Endometrial microvascular endothelial cells (primary cell): ENCODE measurements around the gene SSX4. TPM values are rescaled to one million over a fixed set of nuclear protein-coding genes. Genes with fewer than 3 reads are reported as not detected.
"Not testable (repeated sequence)": the region's sequence is repeated elsewhere in the genome, so short reads cannot be mapped to it uniquely, and the experiment has no call there.

Experiments used
- in situ Hi-C: cut with HindIII; loops from 2 replicates; pipeline ENCODE4 v1.10.0; 2017; ENCODE audit warnings: low sequenced_read_pairs, low pct_unique_long_range_greater_than_20kb; ENCODE audit errors: inconsistent ontology term
- total RNA-seq: library from RNA; depleted of rRNA; stranded (reverse); fragments of >200 nt; gene quantifications from one replicate; pipeline ENCODE4 v1.2.3, GENCODE V29; 2015; ENCODE audit errors: inconsistent ontology term

SSX4 gene, protein sequence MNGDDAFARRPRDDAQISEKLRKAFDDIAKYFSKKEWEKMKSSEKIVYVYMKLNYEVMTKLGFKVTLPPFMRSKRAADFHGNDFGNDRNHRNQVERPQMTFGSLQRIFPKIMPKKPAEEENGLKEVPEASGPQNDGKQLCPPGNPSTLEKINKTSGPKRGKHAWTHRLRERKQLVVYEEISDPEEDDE
- total RNA-seq: not detected

DNA sequence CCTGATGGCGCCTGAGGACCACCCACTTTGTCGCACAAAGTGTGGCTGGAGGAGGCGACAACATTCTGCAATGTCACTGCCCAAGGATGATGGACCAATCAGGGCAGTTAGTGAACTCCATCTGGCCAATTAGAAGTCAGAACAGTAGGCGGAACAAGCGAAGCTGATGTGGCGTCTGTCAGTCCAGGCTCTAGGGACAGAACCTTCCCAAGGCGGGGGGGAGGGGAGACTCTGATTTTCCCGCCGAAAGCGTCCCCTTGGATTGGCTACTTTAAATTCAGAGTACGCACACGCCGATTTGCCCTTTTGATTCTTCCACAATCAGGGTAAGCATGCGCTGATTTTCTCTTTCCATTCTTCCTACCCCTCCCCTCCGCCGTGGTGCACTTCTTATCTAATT, at the start of gene SSX4:
Gene SSX4 (plus strand): TSS at position 301 of the 400 bp plus-strand sequence. CDS start 515 bp downstream, outside the sequence.
- in situ Hi-C loops: not testable (repeated sequence)

DNA sequence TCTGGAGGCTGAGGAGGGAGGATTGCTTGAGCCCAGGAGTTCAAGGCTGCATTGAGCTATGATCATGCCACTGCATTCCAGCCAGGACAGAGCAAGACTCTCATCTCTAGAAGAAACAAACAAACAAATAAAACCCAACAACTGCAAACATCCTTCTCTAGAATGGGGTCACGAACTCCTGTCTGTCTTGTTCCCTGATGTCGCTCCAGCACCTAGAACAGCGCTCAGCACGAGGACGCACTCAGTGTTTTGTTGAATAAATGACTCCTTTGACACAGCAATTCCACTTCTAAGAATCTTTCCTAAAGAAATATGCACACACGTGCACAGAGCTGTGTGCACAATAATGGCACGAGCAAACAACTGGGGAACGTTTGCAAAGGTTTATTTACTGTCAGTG, 37.3 kb upstream of the SSX4 start:
- in situ Hi-C loops: not testable (repeated sequence)

DNA sequence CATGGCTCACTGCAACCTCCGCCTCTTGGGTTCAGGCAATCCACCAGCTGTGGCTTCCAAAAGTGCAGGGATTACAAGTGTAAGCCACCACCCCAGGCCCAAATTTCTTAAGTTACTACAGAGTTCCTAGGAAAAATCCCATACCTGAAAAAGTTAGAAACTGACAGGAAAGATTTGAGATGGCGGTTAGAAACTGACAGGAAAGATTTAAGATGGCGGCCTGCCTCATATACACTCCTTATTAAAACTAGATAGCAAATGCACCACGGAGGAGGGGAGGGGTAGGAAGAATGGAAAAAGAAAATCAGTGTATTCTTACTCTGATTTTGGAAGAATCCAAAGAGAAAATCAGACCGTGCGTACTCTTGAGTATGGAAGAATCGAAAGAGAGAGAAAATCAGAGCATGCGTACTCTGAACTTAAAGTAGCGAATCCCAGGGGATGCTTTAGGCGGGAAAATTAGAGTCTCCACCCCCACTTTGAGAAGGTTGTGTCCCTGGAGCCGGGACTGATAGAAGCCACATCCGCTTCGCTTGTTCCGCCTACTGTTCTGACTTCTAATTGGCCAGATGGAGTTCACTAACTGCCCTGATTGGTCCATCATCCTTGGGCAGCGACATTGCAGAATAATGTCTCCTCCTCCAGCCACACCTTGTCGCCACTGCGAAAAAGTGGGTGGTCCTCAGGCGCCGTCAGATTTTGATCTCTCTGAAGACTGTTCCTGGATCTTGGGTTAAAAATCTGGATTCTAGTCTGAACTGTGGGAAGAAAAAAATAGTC, 26.8 kb upstream of the SSX4 start, which contains the start of gene SSX3:
Gene SSX3 (minus strand): TSS at position 389 of the 780 bp plus-strand sequence. CDS start 1,454 bp downstream, outside the sequence.
- in situ Hi-C loops: not testable (repeated sequence)

DNA sequence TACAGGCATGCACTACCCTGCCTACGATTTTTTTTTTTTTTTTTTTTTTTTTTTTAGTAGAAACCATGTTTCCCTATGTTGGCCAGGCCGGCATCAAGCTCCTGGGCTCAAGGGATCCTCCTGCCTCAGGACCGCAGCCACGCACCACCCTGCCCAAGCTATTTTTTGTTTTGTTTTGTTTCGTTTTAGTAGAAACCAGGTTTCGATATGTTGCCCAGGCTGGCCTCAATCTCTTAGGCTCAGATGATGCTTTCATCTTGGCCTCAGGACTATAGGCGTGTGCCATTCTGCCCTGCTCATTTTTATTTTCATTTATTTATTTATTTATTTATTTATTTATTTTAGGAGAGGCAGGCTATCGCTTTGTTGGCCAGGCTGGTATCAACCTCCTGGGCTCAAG, 25.7 kb upstream of the SSX4 start:
- in situ Hi-C loops: no loop called here

DNA sequence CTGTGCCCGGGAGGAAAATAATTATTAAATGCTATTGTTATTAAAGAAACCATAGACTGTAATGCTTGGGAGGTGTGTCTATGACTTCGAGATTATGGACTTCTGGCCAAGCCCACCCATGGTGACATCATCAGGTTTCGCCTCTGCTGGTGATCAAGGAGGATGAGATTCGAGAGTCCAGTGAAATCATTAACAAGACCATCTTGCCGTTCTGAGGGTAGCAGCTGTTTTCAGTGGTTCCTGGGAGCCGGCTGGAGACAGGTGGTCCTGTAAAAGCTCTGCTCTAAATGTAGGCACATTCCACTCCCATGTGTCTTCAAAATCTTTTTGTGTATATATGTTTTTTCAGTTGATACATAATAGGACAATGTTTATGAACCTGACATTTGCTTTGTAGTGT, 24.1 kb upstream of the SSX4 start:
- in situ Hi-C loops: not testable (repeated sequence)

DNA sequence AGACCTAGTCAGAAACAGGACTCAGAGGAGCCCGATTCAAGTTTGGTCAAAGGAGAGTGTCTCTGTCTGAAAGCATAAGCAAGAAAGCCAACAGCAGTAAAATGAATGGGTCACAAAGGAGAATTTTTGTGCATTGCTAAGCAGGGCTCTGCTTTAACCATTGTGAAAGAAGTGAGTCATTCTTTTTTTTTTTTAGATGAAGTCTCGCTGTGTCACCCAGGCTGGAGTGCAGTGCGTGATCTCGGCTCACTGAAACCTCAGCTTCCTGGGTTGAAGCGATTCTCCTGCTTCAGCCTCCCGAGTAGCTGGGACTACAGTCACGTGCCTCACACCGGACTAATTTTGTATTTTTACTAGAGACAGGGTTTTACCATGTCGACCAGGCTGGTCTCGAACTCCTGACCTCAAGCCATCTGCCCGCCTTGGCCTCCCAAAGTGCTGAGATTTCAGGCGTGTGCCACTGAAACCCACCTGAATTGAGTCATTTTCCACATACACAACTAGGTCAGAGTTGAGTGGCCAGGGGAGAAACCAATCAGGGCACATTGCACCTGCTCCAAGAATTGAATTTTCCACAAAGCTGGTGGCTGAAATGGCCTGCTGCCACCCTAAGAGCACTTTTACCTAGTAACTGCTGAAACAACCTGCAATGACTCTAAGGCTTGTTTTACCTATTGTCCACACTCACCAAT, 15.5 kb upstream of the SSX4 start:
- in situ Hi-C loops: not testable (repeated sequence)

DNA sequence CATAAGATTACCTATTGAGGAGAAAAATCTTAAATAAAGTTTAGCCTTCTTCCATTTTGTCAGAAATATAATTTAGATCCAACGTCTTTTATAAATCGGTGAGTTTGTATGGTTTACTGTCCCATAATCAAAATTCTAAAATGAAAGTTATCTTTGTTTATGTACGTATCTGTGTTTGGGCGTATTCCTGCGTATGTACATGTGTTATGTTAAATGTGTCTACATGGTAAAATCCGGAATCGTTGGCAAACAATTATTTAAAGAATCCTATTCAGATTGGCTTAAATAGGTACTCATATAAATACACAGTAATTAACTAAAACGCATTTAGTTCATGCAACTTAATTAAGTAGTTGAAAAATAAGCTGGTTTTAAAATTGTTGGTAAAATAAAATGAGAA, 12.9 kb upstream of the SSX4 start:
- in situ Hi-C loops: not testable (repeated sequence)

DNA sequence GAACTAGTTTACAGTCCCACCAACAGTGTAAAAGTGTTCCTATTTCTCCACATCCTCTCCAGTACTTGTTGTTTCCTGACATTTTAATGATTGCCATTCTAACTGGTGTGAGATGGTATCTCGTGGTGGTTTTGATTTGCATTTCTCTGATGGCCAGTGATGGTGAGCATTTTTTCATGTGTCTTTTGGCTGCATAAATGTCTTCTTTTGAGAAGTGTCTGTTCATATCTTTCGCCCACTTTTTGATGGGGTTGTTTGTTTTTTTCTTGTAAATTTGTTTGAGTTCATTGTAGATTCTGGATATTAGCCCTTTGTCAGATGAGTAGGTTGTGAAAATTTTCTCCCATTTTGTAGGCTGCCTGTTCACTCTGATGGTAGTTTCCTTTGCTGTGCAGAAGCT, 13.6 kb downstream of the SSX4 start:
- in situ Hi-C loops: not testable (repeated sequence)

DNA sequence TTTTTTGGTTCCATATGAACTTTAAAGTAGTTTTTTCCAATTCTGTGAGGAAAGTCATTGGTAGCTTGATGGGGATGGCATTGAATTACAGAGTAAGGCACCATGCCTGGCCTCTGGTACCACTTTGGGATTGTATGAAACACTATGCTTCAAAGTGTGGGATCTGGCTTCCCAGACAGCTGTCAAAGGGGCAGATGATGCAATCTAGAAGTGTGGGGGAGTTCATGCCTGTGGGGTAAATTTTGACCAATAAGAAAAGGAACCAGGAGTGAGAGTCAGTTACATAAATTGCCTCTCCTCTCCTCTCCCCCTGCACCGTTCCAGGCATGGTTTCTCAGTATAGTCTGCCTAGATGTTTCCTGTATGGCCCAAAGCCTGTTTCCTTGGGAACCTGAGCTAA, 14.5 kb downstream of the SSX4 start:
- in situ Hi-C loops: not testable (repeated sequence)

DNA sequence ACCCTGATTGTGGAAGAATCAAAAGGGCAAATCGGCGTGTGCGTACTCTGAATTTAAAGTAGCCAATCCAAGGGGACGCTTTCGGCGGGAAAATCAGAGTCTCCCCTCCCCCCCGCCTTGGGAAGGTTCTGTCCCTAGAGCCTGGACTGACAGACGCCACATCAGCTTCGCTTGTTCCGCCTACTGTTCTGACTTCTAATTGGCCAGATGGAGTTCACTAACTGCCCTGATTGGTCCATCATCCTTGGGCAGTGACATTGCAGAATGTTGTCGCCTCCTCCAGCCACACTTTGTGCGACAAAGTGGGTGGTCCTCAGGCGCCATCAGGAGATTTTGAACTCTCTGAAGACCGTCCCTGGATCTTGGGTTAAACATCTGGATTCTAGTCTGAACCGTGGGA, 28.5 kb downstream of the SSX4 start, which contains the start of gene SSX4B:
Gene SSX4B (minus strand): TSS at position 101 of the 400 bp plus-strand sequence. CDS start 588 bp downstream, outside the sequence.
- in situ Hi-C loops: not testable (repeated sequence)

DNA sequence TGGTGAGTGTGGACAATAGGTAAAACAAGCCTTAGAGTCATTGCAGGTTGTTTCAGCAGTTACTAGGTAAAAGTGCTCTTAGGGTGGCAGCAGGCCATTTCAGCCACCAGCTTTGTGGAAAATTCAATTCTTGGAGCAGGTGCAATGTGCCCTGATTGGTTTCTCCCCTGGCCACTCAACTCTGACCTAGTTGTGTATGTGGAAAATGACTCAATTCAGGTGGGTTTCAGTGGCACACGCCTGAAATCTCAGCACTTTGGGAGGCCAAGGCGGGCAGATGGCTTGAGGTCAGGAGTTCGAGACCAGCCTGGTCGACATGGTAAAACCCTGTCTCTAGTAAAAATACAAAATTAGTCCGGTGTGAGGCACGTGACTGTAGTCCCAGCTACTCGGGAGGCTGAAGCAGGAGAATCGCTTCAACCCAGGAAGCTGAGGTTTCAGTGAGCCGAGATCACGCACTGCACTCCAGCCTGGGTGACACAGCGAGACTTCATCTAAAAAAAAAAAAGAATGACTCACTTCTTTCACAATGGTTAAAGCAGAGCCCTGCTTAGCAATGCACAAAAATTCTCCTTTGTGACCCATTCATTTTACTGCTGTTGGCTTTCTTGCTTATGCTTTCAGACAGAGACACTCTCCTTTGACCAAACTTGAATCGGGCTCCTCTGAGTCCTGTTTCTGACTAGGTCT, 43.8 kb downstream of the SSX4 start:
- in situ Hi-C loops: not testable (repeated sequence)

DNA sequence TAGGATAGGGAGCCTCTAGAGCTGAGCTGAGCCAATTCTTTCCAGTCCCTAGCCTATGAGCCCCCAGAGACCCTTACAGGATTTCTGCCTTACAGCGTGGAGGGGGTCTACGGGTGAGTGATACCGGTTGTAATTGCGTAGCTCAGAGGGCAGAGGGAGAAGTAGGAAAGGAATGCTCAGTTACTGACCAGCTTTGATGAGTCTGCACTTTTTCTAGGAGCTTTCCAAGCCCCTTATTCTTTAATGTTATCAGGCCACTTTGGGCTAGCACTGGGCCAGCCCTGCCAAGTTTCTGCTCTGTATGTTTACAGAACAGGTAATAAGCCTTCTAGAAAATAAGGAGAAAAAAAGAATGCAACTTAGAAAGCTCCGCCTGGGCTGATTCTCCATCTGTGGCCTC, 46.3 kb downstream of the SSX4 start:
- in situ Hi-C loops: not testable (repeated sequence)

DNA sequence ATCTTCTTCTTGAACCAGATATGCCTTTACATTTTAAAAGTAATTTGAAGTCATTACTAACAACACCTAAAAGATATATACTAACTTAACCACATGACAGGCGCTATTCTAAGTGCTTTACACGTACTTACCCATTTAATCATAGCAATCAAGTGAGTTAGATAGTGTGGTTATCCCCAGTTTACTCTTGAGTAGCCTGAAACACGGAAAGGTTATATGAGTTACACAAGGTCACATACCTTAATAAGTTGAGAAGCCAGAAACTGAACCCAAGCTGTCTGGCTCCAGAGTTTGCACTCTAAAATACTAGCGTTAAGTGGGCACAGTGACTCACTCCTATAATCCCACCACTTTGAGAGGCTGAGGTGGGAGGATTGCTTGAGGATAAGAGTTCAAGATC, 46.8 kb downstream of the SSX4 start:
- in situ Hi-C loops: not testable (repeated sequence)

DNA sequence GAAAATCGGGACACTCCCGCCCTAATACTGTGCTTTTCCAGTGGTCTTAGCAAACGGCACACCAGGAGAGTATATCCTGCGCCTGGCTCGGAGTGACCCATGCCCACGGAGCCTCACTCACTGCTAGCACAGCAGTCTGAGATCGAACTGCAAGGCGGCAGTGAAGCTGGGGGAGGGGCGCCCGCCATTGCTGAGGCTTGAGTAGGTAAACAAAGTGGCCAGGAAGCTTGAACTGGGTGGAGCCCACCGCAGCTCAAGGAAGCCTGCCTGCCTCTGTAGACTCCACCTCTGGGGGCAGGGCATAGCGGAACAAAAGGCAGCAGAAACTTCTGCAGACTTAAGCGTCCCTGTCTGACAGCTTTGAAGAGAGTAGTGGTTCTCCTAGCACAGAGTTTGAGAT, 50.4 kb downstream of the SSX4 start:
- in situ Hi-C loops: not testable (repeated sequence)

Other genes with a start within 250 kb of the SSX4 start
- gene SSX5, start 186.7 kb upstream of the SSX4 start, total RNA-seq: not detected
- gene SSX1, start 128.1 kb upstream of the SSX4 start, total RNA-seq: not detected
- not detected for gene SSX3, start 26.8 kb upstream of the SSX4 start, total RNA-seq
- not detected for gene SSX4B, start 28.4 kb downstream of the SSX4 start, total RNA-seq
- gene SLC38A5, start 86.7 kb downstream of the SSX4 start, total RNA-seq: 39.5 TPM
- 93.7 TPM for gene FTSJ1, start 92.7 kb downstream of the SSX4 start, total RNA-seq
- gene PORCN, start 125.5 kb downstream of the SSX4 start, total RNA-seq: 17.7 TPM
- 61.0 TPM for gene EBP, start 138.3 kb downstream of the SSX4 start, total RNA-seq
- gene TBC1D25, start 156.2 kb downstream of the SSX4 start, total RNA-seq: 16.3 TPM
- 339 TPM for gene RBM3, start 190.9 kb downstream of the SSX4 start, total RNA-seq
- gene WDR13, start 214.0 kb downstream of the SSX4 start, total RNA-seq: 120 TPM